GM12878 (cell line): ENCODE data around the gene C11orf58.

Experiments used
- ATF2 ChIP-seq: IDR thresholded peaks from 2 replicates; pipeline ENCODE4 v1.6.1; 2012; ENCODE audit warnings: low read length, inconsistent platforms
- CTCF ChIP-seq, 3 experiments: IDR thresholded peaks in 2 of 3; conservative IDR thresholded peaks in 1 of 3; 2 replicates each; pipeline ENCODE4 v1.5.1; 2011; ENCODE audit warnings: low read depth in 3 of 3, low read length in 3 of 3, mild to moderate bottlenecking in 3 of 3, control low read depth in 2 of 3, moderate library complexity in 2 of 3, inconsistent platforms in 1 of 3, mixed read lengths in 1 of 3; ENCODE audit not compliant: control insufficient read depth in 2 of 3, insufficient read depth in 1 of 3; ENCODE audit errors: extremely low read depth in 1 of 3
- POLR2A ChIP-seq: IDR thresholded peaks from 2 replicates; pipeline ENCODE4 v1.6.1; 2011; ENCODE audit warnings: low read depth, mild to moderate bottlenecking, low read length
- TAF1 ChIP-seq: IDR thresholded peaks from 2 replicates; pipeline ENCODE4 v1.6.1; 2011; ENCODE audit warnings: mild to moderate bottlenecking, low read depth, low read length, borderline replicate concordance

- TF ChIP-seq CTCF (IDR thresholded peaks at IDR 0.05 in 2 of 3, conservative IDR thresholded peaks at IDR 0.05 in 1 of 3; ENCODE audit: control insufficient read depth in 2 of 3, extremely low read depth in 1 of 3, insufficient read depth in 1 of 3, low read depth in 3 of 3, low read length in 3 of 3) = no peak
- no peak for TF ChIP-seq ATF2
- no peak for TF ChIP-seq POLR2A
- no peak for TF ChIP-seq TAF1
Measured at GRCh38 chr11:16767137-16767536, 28.7 kb downstream of the C11orf58 start.
